Measurements from ENCODE around the gene FOXA1.

Gene FOXA1

GRCh38 chr14:37594238-37594970, 645 bp downstream of the FOXA1 start (continued):
- TF ChIP-seq, protein P1, sequence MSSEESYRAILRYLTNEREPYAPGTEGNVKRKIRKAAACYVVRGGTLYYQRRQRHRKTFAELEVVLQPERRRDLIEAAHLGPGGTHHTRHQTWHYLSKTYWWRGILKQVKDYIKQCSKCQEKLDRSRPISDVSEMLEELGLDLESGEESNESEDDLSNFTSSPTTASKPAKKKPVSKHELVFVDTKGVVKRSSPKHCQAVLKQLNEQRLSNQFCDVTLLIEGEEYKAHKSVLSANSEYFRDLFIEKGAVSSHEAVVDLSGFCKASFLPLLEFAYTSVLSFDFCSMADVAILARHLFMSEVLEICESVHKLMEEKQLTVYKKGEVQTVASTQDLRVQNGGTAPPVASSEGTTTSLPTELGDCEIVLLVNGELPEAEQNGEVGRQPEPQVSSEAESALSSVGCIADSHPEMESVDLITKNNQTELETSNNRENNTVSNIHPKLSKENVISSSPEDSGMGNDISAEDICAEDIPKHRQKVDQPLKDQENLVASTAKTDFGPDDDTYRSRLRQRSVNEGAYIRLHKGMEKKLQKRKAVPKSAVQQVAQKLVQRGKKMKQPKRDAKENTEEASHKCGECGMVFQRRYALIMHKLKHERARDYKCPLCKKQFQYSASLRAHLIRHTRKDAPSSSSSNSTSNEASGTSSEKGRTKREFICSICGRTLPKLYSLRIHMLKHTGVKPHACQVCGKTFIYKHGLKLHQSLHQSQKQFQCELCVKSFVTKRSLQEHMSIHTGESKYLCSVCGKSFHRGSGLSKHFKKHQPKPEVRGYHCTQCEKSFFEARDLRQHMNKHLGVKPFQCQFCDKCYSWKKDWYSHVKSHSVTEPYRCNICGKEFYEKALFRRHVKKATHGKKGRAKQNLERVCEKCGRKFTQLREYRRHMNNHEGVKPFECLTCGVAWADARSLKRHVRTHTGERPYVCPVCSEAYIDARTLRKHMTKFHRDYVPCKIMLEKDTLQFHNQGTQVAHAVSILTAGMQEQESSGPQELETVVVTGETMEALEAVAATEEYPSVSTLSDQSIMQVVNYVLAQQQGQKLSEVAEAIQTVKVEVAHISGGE (tag by site-specific recombination; conservative IDR thresholded peaks at IDR 0.05; ENCODE audit: low read depth) = no peak; the same call in 1 of the 2 replicates
- TF ChIP-seq ZNF747 (tag by site-specific recombination; IDR thresholded peaks at IDR 0.05) = no peak
- TF ChIP-seq ZNF292 (tag by site-specific recombination; IDR thresholded peaks at IDR 0.05; ENCODE audit: borderline replicate concordance, low read depth) = no peak
- TF ChIP-seq ZBTB6 (tag by site-specific recombination; IDR thresholded peaks at IDR 0.05) = peak; percentile 83
- no peak for TF ChIP-seq ZNF76 (tag by site-specific recombination; IDR thresholded peaks at IDR 0.05; ENCODE audit: borderline replicate concordance, low read depth)
- peak; percentile 62 for TF ChIP-seq ZEB2 (tag by site-specific recombination; IDR thresholded peaks at IDR 0.05)

DNA sequence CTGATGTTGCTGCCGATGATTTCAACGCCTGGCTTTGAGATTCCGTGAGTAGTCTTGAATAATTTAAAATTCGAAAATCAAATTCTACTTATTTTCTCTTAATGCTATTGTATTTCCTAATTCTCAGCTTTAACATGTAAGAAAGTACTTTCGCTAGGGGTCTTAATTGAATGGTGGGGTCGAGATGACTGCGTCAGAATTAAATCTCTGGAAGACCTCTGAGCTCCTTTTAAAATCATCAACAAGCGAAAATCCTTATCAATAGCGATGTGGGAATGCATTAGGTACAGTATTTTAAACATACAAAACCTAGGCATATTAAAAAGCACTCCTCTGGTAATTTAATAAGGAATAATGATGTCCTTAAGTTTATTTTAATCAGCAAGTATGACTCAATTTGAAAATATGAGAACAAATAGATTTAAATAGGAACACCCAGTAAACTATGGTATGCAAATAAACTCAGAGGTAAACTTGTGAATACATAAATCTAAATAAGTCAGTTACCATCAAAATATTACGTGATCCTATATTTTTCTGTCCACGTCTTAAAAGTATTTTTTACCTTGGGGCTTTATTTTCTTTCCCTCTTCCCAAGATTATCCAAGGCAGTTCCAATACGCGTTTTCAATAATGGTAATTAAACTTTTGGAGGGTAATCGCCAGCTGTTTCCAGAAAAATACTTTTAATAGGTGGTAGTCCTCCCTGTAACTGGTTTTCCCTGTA, 1.4 kb downstream of the FOXA1 start:
- peak overlapping the region; percentile 99 for H3K27ac ChIP-seq (ENCODE audit: extremely low read depth, low read depth, low read length)
- TF ChIP-seq SALL2 (tag by site-specific recombination; IDR thresholded peaks at IDR 0.05; ENCODE audit: borderline replicate concordance) (no peak), MEIS1 (CRISPR knock-in tag; IDR thresholded peaks at IDR 0.05; ENCODE audit: borderline replicate concordance) (no peak), ZNF549 (tag by site-specific recombination; IDR thresholded peaks at IDR 0.05) (no peak), ZNF366 (tag by site-specific recombination; conservative IDR thresholded peaks at IDR 0.05) (0 out of 2 replicates have a peak, but pooled peaks have one; percentile 44), ZNF629 (tag by site-specific recombination; IDR thresholded peaks at IDR 0.05) (0 out of 2 replicates have a peak, but pooled peaks have one; percentile 10), HOXA7 (CRISPR knock-in tag; IDR thresholded peaks at IDR 0.05; ENCODE audit: borderline replicate concordance) (no peak), IKZF3 (tag by site-specific recombination; IDR thresholded peaks at IDR 0.05) (peak; percentile 46), ZFP3 (tag by site-specific recombination; IDR thresholded peaks at IDR 0.05; ENCODE audit: low read depth) (no peak)
- TF ChIP-seq, protein P2, sequence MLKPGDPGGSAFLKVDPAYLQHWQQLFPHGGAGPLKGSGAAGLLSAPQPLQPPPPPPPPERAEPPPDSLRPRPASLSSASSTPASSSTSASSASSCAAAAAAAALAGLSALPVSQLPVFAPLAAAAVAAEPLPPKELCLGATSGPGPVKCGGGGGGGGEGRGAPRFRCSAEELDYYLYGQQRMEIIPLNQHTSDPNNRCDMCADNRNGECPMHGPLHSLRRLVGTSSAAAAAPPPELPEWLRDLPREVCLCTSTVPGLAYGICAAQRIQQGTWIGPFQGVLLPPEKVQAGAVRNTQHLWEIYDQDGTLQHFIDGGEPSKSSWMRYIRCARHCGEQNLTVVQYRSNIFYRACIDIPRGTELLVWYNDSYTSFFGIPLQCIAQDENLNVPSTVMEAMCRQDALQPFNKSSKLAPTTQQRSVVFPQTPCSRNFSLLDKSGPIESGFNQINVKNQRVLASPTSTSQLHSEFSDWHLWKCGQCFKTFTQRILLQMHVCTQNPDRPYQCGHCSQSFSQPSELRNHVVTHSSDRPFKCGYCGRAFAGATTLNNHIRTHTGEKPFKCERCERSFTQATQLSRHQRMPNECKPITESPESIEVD (tag by site-specific recombination; IDR thresholded peaks at IDR 0.05) = peak; percentile 97
- peaks cover 0 to 15% of the 10 kb centered on the region in 2 experiments; a peak in 1 of 3 replicates for H3K36me3 ChIP-seq (ENCODE audit: control insufficient read depth in 2 of 2, insufficient read depth in 1 of 2, low read length in 2 of 2)
- H3K4me1 ChIP-seq (ENCODE audit: control insufficient read depth, insufficient read depth, low read length) = peaks cover 3% of the 10 kb centered on the region; the same call in 1 of the 2 replicates
- H3K9me3 ChIP-seq (ENCODE audit: control insufficient read depth, insufficient read depth, low read depth, low read length) = no peaks in the 10 kb centered on the region
- ChIA-PET POLR2A (interaction anchor here (0.6 kb wide), 1 partner anchor 10 kb away, joined by 5 read pairs; no protein-coding TSS in a partner anchor), CTCF (interaction anchor here (0.6 to 2.8 kb wide), 11 partner anchors 12 to 392 kb away, joined by 3 to 15 read pairs (median 3); no protein-coding TSS in a partner anchor)
- peak overlapping the region; percentile 75 for H3K4me3 ChIP-seq (ENCODE audit: low read depth, low read length)
